Keratinocyte (primary cell): ENCODE data around the gene RANBP10.

Experiments used
- CTCF ChIP-seq, 3 experiments: IDR thresholded peaks in 1 of 3; conservative IDR thresholded peaks in 1 of 3; optimal IDR thresholded peaks in 1 of 3; 2 replicates in 2 of 3; 3 replicates in 1 of 3; pipeline versions ENCODE3 to v1.5.1; 2011; ENCODE audit warnings: low read length in 3 of 3, mild to moderate bottlenecking in 3 of 3, moderate library complexity in 2 of 3, control low read depth in 1 of 3, inconsistent platforms in 1 of 3; ENCODE audit not compliant: insufficient read depth in 2 of 3; ENCODE audit errors: extremely low read depth in 1 of 3
- EZH2 ChIP-seq: IDR thresholded peaks from one replicate; pipeline ENCODE4 v1.6.1; 2012; ENCODE audit warnings: inconsistent platforms, mild to moderate bottlenecking, low read length, moderate library complexity

- TF ChIP-seq CTCF (optimal IDR thresholded peaks at IDR 0.05 in 1 of 3, IDR thresholded peaks at IDR 0.05 in 1 of 3, conservative IDR thresholded peaks at IDR 0.05 in 1 of 3; ENCODE audit: extremely low read depth in 1 of 3, insufficient read depth in 2 of 3, low read length in 3 of 3): no peak
- TF ChIP-seq EZH2: no peak
Measured at GRCh38 chr16:67805718-67806427, 487 bp downstream of the RANBP10 start.
